ENCODE measurements around the gene ZNF155.

Gene ZNF155

DNA sequence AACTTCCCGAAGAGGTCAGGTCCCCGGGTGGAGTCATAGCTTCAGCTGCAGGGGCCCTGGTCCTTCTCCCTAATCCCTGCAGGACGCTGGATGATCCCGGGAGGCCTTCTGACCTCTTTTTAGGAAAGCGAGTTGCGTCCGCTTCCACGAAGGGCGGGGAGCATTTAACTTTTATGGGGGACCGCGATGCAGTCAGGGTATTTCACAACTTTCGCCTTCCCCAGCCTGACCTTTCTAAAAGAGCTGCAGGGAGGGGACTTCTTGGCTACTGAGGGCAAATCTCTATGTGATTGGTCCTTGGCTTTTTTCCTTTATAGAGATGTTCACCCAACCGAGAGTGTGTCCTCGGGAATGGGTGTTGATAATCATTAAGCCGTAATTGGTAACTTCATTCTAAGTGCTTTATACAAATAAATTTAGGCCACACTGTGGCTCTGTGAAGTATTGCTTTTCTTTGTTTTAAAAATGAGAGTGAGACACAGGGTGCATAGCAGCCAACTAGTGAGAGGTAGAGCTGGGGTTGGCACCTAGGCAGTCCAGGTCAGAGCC is 19.5 kb downstream of the ZNF155 start:
- DNase-seq (ENCODE audit: low read depth, low spot score): no peak

DNA sequence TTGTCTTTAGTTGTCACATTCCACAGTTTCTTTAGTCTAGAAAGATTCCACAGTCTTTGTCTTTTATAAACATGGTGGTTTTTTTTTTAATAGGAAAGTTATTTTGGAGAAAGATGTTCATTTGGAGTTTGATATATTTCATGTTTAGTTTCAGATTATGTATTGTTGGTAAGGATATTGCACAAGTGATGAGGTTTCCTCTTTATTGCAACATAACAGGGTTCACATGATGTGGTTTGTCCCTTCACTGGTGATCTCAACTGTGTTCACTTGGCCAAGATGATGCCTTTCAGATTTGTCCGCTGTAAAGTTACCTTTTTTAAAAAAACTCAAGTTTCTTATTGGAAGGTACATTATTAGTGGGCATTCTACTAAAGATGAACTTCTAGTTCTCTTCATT is 22.0 kb downstream of the ZNF155 start:
- DNase-seq (ENCODE audit: low read depth, low spot score): no peak

DNA sequence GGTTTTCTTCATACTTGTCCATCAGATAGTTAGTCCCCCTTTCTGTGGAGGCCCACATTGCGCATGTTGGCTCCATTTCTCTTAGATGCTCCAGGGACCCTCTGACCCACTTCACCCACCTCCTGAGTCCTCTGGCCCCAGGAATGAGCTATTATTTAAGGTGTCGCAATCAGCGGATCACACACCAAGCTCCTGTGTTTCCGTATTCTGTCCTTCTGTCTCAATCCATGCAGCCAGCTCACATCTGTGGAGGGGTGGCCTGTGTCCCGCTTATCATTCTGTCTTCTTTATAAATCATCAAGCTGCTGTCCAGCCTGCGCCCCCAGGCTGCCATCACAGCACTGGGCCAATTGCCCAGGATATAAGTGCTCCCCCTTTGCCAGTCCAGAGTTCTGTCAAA is 23.5 kb downstream of the ZNF155 start:
- no peak for DNase-seq (ENCODE audit: low read depth, low spot score)

DNA sequence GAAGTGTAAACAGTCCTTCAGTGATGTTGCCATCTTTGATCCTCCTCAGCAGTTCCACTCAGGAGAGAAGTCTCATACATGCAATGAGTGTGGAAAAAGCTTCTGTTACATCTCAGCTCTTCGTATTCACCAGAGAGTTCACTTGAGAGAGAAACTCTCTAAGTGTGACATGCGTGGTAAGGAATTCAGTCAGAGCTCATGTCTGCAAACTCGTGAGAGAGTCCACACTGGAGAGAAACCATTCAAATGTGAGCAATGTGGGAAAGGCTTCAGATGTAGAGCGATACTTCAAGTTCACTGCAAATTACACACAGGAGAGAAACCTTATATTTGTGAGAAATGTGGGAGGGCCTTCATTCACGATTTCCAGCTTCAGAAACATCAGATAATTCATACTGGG is 26.5 kb downstream of the ZNF155 start:
- no peak for DNase-seq (ENCODE audit: low read depth, low spot score)

DNA sequence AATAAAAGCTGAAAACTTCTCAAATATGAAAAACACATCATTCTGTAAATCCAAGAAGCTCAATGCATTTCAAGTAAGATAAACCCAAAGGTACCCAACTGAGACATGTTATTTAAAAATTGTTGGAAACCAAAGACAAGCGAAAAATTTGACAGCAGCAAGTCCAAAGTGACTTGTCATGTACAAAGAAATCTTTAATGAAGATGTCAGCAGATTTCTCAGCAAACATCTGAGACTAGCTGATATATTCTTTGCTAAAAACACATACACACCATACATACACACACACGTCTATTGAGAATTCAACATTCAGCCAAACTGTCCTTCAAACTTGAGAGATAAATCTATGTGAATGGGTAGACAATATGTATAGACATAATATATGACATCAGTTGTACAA is 35.5 kb downstream of the ZNF155 start:
- DNase-seq (ENCODE audit: low read depth, low spot score): no peak

DNA sequence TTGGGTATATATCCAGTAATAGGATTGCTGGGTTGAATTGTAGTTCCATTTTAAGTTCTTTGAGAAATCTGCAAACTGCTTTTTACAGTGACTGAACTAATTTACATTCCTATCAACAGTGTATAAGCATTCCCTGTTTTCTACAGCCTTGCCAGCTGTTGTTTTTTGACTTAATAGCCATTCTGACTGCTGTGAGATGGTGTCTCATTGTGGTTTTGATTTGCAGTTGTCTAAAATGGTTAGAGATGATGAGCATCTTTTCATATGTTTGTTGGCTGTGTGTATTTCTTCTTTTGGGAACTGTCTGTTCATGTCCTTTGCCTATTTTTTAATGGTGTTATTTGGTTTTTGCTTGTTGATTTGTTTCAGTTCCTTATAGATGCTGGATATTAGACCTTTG is 37.2 kb downstream of the ZNF155 start:
- DNase-seq (ENCODE audit: low read depth, low spot score): no peak

DNA sequence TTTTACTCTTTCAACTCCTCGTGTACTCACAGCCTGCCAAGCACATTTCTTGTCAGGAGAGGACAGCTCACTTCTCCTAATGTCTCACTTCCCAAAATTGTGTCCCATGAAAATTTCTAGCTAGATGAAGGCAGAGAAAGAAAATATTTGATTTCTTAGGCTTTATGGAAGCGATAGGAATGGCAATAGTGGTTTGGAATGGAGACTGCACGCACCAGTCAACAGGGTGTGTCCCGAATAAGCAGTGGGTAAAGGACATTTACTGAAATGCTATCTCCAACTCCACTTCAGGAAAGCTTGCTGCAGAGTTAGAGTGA is 40.9 kb downstream of the ZNF155 start:
- DNase-seq (ENCODE audit: low read depth, low spot score): no peak

DNA sequence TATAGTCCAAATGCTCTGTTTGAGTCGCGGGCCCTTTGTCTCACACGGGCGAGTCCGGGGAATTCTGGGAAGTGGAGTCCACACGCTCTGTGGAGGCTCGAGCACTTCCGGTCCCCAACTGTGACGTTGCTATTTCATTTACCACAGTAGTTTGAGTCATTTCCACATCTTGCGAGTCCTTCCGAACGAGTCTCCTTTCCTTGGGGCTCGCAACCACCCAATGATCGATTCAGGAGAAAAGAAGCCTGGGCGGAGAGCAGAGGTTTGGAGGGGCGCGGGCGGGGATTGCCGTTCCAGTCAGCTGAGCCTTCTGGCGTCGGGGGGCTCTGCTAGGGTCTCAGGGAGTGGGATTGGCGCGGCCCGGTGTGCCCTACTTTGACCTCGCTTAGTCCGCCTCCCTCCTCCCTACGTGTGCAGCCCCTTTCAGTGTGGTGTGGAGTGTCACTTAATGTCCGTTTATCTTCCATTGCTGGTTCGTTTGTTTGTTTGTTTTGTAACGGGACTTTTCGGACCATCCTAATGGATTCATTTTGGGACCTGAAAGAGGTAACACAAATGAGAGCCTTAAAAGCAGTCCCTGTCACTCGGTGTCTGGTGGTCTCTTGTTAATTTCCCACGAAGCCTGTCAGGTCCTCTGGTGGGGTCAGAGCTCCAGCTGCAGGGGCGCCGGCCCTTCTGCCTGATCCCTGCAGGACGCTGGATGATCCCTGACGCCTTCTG is 41.4 kb downstream of the ZNF155 start, which contains the start of gene ZNF222:
ZNF222 (plus strand) TSS at position 163 of the 720 bp plus-strand sequence; CDS start at position 221, 58 bp downstream.
- DNase-seq (ENCODE audit: low read depth, low spot score): peak; percentile 48

DNA sequence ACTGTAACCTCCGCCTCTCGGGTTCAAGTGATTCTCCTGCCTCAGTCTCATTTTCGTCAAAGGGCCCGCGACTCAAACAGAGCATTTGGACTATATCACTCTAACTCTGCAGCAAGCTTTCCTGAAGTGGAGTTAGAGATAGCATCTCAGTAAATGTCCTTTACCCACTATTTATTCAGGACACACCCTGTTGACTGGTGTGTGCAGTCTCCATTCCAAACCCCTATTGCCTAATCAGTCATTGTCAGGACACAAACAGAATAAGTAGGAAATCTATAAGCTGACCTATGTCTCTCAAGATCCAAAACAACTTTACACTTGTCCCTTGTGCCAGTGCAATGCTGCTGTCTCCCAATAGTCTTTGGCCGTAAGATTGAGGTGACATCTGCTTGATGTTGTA is 42.6 kb downstream of the ZNF155 start:
- DNase-seq (ENCODE audit: low read depth, low spot score): no peak

DNA sequence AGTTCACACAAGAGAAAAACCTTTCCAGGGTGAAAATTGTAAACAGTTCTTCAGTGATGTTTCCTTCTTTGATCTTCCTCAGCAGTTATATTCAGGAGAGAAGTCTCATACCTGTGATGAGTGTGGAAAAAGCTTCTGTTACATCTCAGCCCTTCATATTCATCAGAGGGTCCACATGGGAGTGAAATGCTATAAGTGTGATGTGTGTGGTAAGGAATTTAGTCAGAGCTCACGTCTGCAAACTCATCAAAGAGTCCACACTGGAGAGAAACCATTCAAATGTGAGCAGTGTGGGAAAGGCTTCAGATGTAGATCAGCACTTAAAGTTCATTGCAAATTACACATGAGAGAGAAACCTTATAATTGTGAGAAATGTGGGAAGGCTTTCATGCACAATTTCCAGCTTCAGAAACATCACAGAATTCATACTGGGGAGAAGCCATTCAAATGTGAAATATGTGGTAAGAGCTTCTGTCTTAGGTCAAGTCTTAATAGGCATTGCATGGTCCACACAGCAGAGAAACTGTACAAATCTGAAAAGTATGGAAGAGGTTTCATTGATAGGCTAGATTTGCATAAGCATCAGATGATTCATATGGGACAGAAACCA is 48.1 kb downstream of the ZNF155 start:
- no peak for DNase-seq (ENCODE audit: low read depth, low spot score)

DNA sequence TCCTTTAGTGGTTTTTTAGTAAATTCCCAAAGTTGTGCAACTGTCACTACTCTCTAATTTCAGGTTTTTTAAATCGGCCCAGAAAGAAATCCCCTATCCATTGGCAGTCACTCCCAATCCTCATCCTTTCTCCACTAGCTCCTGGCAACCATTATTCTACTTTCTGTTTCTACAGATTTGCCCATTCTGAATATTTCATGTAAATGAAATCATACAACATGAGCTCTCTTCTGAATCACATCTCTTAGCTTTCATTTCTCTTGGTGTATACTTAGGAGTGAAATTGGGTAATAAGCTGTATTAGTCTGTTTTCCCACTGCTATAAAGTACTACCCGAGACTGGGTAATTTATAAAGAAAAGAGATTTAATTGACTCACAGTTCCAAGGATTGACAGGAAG is 58.2 kb downstream of the ZNF155 start:
- no peak for DNase-seq (ENCODE audit: low read depth, low spot score)

Data from brain pericyte (primary cell).